Neuron (in vitro differentiated cells): ENCODE data around the gene ARL3.
A peak's percentile ranks its signal among the peaks of the same experiment; 100 is the strongest.
"Not testable (repeated sequence)": the region's sequence is repeated elsewhere in the genome, so short reads cannot be mapped to it uniquely, and the experiment has no call there.

Source experiments
- H2AFZ ChIP-seq: one replicate; pipeline ENCODE4 v1.6.1; 2013; ENCODE audit warnings: low read depth, mild to moderate bottlenecking, inconsistent platforms, low read length, moderate library complexity
- H3K27me3 ChIP-seq: one replicate; pipeline ENCODE4 v1.6.1; 2013; ENCODE audit warnings: low read length; ENCODE audit not compliant: insufficient read depth
- H3K36me3 ChIP-seq: one replicate; pipeline ENCODE4 v1.6.1; 2013; ENCODE audit warnings: low read length; ENCODE audit not compliant: insufficient read depth
- H3K4me1 ChIP-seq: one replicate; pipeline ENCODE4 v1.6.1; 2013; ENCODE audit warnings: low read length; ENCODE audit not compliant: insufficient read depth
- H3K4me3 ChIP-seq: 2 replicates; pipeline ENCODE4 v1.5.1; 2013; ENCODE audit warnings: mild to moderate bottlenecking, low read length, moderate library complexity
- H3K9me3 ChIP-seq: one replicate; pipeline ENCODE4 v1.6.1; 2013; ENCODE audit warnings: low read length

The ARL3 gene

DNA sequence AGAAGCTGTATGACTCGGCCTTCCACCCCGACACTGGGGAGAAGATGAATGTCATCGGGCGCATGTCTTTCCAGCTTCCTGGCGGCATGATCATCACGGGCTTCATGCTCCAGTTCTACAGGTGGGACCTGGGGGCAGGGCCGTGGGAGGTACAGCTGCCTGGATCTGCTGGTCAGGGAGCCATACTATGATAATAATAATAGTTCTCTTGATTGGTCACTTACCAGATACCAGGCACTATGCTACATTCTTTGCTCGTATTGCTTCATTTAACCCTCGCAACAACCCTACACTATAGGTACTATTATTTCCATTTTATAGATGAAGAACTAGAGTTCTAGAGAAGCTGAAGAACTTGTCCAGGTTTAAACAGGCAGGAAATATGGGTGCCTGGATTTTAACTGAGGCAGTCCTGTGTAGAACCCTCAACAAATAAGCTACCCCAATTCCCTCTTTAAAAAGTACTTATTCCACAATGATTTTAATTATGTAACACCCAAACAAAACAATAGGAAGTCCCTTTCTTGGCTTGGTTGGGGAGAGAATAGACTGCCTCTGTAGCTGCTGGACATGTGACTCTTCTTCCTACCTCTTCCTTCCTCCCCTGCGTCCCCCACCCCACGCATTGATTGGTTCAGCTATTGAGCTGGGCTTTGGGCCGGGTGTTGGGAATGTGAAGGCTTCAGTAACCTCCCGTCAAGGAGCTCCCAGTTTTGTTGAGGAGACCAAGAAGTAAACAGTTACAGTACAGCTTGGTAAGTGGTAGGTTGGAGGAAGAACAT lies 13.0 kb upstream of the ARL3 start:
- H3K27me3 ChIP-seq = no peaks in the 10 kb centered on the region
- no peaks in the 10 kb centered on the region for H3K9me3 ChIP-seq
- H3K36me3 ChIP-seq = peaks cover 60% of the 10 kb centered on the region
- no peaks in the 10 kb centered on the region for H3K4me1 ChIP-seq
- H2AFZ ChIP-seq = no peak overlapping the region
- H3K4me3 ChIP-seq = no peak overlapping the region

GRCh38 chr10:102726274-102726673 lies 12.1 kb upstream of the ARL3 start:
- H3K36me3 ChIP-seq = peaks cover 53% of the 10 kb centered on the region

GRCh38 chr10:102723989-102724388 lies 9.8 kb upstream of the ARL3 start:
- peaks cover 41% of the 10 kb centered on the region for H3K36me3 ChIP-seq
- H3K9me3 ChIP-seq = no peaks in the 10 kb centered on the region
- H3K27me3 ChIP-seq = no peaks in the 10 kb centered on the region
- H3K4me1 ChIP-seq = peaks cover 5% of the 10 kb centered on the region
- H2AFZ ChIP-seq = no peak overlapping the region
- no peak overlapping the region for H3K4me3 ChIP-seq

More at GRCh38 chr10:102726274-102726673, 12.1 kb upstream of the ARL3 start:
- H2AFZ ChIP-seq = no peak overlapping the region
- H3K4me1 ChIP-seq = peaks cover 5% of the 10 kb centered on the region
- H3K27me3 ChIP-seq = no peaks in the 10 kb centered on the region
- H3K9me3 ChIP-seq = no peaks in the 10 kb centered on the region
- no peak overlapping the region for H3K4me3 ChIP-seq

- peaks cover 34% of the 10 kb centered on the region for H3K36me3 ChIP-seq
- no peak overlapping the region for H2AFZ ChIP-seq
- H3K9me3 ChIP-seq = no peaks in the 10 kb centered on the region
- H3K4me1 ChIP-seq = peaks cover 19% of the 10 kb centered on the region
- H3K4me3 ChIP-seq = no peak overlapping the region
- no peaks in the 10 kb centered on the region for H3K27me3 ChIP-seq
These were observed 7.8 kb upstream of the ARL3 start for GRCh38 chr10:102721954-102722353.

DNA sequence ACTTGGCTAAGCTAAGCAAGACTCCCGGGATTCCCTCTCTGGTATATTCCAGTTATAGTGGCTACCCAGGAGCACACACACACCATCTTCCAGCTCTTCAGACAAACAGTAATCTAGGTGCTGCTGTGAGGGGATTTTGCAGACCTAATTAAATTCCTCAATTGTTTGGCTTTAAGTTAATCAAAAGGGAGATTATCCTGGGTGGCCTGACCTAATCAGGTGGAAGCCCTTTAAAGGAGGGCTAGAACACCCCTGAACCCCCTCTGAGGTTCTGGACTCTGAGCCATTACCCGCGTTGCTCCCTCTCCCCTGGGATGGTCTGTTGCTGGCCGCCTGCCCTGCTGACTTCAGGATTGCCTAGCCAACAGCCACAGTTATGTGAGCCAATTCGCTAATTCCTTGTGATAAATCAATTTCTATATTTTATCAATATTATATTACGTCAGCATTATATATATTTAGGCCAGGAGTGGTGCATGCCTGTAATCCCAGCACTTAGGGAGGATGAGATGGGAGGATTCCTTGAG lies 6.6 kb upstream of the ARL3 start:
- H3K27me3 ChIP-seq = no peaks in the 10 kb centered on the region
- peaks cover 19% of the 10 kb centered on the region for H3K4me1 ChIP-seq
- H2AFZ ChIP-seq = no peak overlapping the region
- H3K4me3 ChIP-seq = no peak overlapping the region
- no peaks in the 10 kb centered on the region for H3K9me3 ChIP-seq
- peaks cover 28% of the 10 kb centered on the region for H3K36me3 ChIP-seq

- no peaks in the 10 kb centered on the region for H3K27me3 ChIP-seq
- peaks cover 28% of the 10 kb centered on the region for H3K36me3 ChIP-seq
- H3K4me3 ChIP-seq = no peak overlapping the region
- no peak overlapping the region for H2AFZ ChIP-seq
- no peaks in the 10 kb centered on the region for H3K9me3 ChIP-seq
- H3K4me1 ChIP-seq = peaks cover 21% of the 10 kb centered on the region
These were observed 6.1 kb upstream of the ARL3 start for GRCh38 chr10:102720337-102720736.

GRCh38 chr10:102718220-102718619 lies 4.0 kb upstream of the ARL3 start:
- Histone ChIP-seq H2AFZ (no peak overlapping the region), H3K36me3 (peaks cover 20% of the 10 kb centered on the region), H3K4me1 (peaks cover 26% of the 10 kb centered on the region), H3K4me3 (no peak overlapping the region), H3K27me3 (no peaks in the 10 kb centered on the region), H3K9me3 (no peaks in the 10 kb centered on the region)

GRCh38 chr10:102716900-102717565 lies 2.8 kb upstream of the ARL3 start:
- H3K9me3 ChIP-seq, H3K4me3 ChIP-seq, H3K27me3 ChIP-seq, H2AFZ ChIP-seq: not testable (repeated sequence)
- Histone ChIP-seq H3K4me1 (peaks cover 36% of the 10 kb centered on the region), H3K36me3 (peaks cover 14% of the 10 kb centered on the region)

GRCh38 chr10:102715880-102716279 lies 1.7 kb upstream of the ARL3 start:
- H3K27me3 ChIP-seq = no peaks in the 10 kb centered on the region
- H3K4me1 ChIP-seq = peaks cover 34% of the 10 kb centered on the region
- H2AFZ ChIP-seq = no peak overlapping the region
- H3K9me3 ChIP-seq = no peaks in the 10 kb centered on the region
- peaks cover 14% of the 10 kb centered on the region for H3K36me3 ChIP-seq
- peak overlapping the region; percentile 12 for H3K4me3 ChIP-seq

DNA sequence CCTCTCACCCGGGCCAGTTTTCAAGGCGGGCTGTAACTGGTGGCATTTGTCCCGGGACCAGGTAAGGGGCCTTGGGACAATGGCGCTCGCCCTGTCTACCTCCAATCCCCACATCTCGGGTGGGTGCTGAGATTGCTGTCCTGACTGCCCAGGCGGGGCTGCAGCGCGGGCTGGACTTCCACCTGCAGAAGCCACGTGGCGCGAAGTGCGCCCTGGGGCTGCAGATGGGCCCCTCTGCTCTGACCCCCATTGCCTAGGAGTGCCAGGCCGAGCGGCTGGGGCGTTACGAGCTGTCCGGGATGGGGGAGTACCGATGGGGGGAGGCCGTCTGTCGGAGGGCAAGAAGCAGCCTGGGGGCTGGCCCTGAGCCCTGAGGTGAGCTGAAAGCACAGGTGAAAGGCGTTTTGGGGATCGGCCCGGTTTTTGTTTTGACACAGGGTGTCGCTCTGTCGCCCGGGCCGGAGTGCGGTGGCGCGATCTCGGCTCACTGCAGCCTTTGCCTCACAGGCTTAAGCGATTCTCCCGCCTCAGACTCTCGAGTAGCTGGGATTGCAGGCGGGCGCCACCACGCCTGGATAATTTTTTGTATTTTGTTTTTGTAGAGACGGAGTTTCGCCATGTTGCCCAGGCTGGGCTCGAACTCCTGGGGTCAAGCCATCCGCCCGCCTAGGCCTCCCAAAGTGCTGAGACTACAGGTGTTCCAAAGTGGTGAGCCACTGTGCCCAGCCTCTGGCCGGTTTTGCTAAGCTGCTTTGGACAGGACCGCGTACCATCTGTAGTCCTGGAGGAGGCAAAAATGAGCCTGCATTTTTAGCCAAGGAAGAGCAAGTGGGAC lies 641 bp upstream of the ARL3 start, which contains the start of gene SFXN2:
SFXN2 (plus strand) TSS at position 16 of the 835 bp plus-strand sequence. CDS start 12,001 bp downstream, outside the sequence.
- H3K36me3 ChIP-seq = peaks cover 14% of the 10 kb centered on the region
- no peaks in the 10 kb centered on the region for H3K9me3 ChIP-seq
- H3K4me1 ChIP-seq = peaks cover 39% of the 10 kb centered on the region
- peak within 1 kb of the TSS; percentile 77 for H2AFZ ChIP-seq
- H3K4me3 ChIP-seq = peak within 1 kb of the TSS; percentile 94
- no peaks in the 10 kb centered on the region for H3K27me3 ChIP-seq

- peak overlapping the region; percentile 2 for H2AFZ ChIP-seq
- no peaks in the 10 kb centered on the region for H3K27me3 ChIP-seq
- no peaks in the 10 kb centered on the region for H3K9me3 ChIP-seq
- peak overlapping the region; percentile 94 for H3K4me3 ChIP-seq
- H3K4me1 ChIP-seq = peaks cover 37% of the 10 kb centered on the region
- peaks cover 14% of the 10 kb centered on the region for H3K36me3 ChIP-seq
These were observed 721 bp downstream of the ARL3 start for GRCh38 chr10:102713539-102713813.

GRCh38 chr10:102712843-102713538 lies 1.2 kb downstream of the ARL3 start:
- H3K36me3 ChIP-seq = peaks cover 10% of the 10 kb centered on the region
- peak overlapping the region; percentile 94 for H3K4me3 ChIP-seq
- no peaks in the 10 kb centered on the region for H3K27me3 ChIP-seq
- no peaks in the 10 kb centered on the region for H3K9me3 ChIP-seq
- peaks cover 32% of the 10 kb centered on the region for H3K4me1 ChIP-seq
- H2AFZ ChIP-seq = peak overlapping the region; percentile 2
